ENCODE data around the gene CBX1. TPM values are rescaled to one million over a fixed set of nuclear protein-coding genes. Genes with fewer than 3 reads are reported as not detected.

Gene CBX1
- total and polyA plus RNA-seq, 7 donors, result 26.8 to 37.4 (median 32.8) TPM

DNA sequence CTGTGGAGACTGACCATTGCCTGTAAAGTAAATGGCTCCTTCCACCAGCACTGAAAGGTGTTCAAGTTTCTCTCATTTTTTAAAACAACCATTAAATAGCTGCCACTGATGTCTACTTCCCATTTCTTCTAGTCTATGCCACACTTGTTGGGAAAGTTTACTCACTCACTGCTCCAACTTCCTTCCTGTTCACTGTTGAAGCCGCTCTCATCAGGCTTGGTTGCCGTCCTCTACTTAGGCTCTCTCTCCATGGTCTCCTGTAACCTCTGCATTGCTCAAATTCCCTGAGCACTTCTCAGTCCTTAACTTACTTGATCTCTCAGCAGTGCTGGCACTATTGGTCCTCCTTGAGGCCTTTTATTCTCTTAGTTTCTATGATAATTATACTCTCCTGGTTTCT is 38.7 kb upstream of the CBX1 start:
- no peak overlapping the region for H3K4me3 ChIP-seq
- no peaks in the 10 kb centered on the region for H3K36me3 ChIP-seq
- no peaks in the 10 kb centered on the region for H3K4me1 ChIP-seq
- H3K9me3 ChIP-seq, result no peaks in the 10 kb centered on the region
- intact Hi-C loops (cut with DNase I), result loop anchor here (10.0 kb wide), 1 partner anchor 295 kb away; the partner anchor contains the start of gene SCRN2
- TF ChIP-seq POLR2A (IDR thresholded peaks at IDR 0.05), result no peak
- TF ChIP-seq EP300 (IDR thresholded peaks at IDR 0.05), result no peak
- TF ChIP-seq POLR2AphosphoS5 (IDR thresholded peaks at IDR 0.05), result no peak
- TF ChIP-seq CTCF (IDR thresholded peaks at IDR 0.05), result no peak
- WGBS, 2 donors, result 50 to 78% methylated on average over 2 of the region's 2 CpGs
- peaks cover 0 to 23% (median 8%) of the 10 kb centered on the region in 3 donors for H3K27me3 ChIP-seq
- H3K27ac ChIP-seq, result no peak overlapping the region
- no peak for DNase-seq

DNA sequence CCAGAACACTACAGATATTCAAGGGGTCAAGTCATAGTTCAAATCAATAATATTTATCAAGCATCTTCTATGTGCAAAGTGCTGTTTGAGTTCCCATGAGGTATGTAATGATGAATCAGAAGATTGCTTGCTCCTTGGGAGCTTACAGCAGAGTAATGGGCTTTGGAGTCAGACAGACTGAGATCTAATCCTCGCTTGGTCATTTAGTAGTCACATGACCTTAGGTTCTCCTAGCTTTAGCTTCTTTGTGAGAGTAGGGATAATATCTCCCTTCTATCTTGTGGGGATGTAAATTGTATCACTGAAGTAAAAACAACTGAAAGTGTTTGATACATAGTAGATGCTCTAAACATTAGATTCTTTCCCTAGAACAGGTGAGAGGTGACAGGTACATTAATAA is 36.4 kb upstream of the CBX1 start:
- H3K36me3 ChIP-seq, result no peaks in the 10 kb centered on the region
- H3K27ac ChIP-seq, result no peak overlapping the region
- no peak overlapping the region for H3K4me3 ChIP-seq
- no peak for DNase-seq
- intact Hi-C loops (cut with DNase I), result loop anchor here (10.0 kb wide), 1 partner anchor 293 kb away; the partner anchor contains the start of gene SCRN2
- peaks cover 0 to 2% (median 0%) of the 10 kb centered on the region in 3 donors for H3K27me3 ChIP-seq
- no peaks in the 10 kb centered on the region for H3K4me1 ChIP-seq
- no peaks in the 10 kb centered on the region for H3K9me3 ChIP-seq
- no peak for TF ChIP-seq POLR2A (IDR thresholded peaks at IDR 0.05)
- no peak for TF ChIP-seq POLR2AphosphoS5 (IDR thresholded peaks at IDR 0.05)
- TF ChIP-seq EP300 (IDR thresholded peaks at IDR 0.05), result no peak
- TF ChIP-seq CTCF (IDR thresholded peaks at IDR 0.05), result no peak
- 82 to 84% methylated on average over 1 of the region's 1 CpG for WGBS, 2 donors

GRCh38 chr17:48134912-48135480 is 33.7 kb upstream of the CBX1 start:
- Histone ChIP-seq H3K36me3 (no peaks in the 10 kb centered on the region), H3K9me3 (no peaks in the 10 kb centered on the region), H3K27me3 (no peaks in the 10 kb centered on the region), H3K4me1 (no peaks in the 10 kb centered on the region), H3K27ac (no peak overlapping the region), H3K4me3 (no peak overlapping the region)
- no peak for DNase-seq
- intact Hi-C loops (cut with DNase I), result loop anchor here (10.0 kb wide), 1 partner anchor 290 kb away; the partner anchor contains the start of gene SCRN2
- 84 to 86% methylated on average over 3 of the region's 3 CpGs for WGBS, 2 donors
- TF ChIP-seq POLR2AphosphoS5 (IDR thresholded peaks at IDR 0.05), result no peak

DNA sequence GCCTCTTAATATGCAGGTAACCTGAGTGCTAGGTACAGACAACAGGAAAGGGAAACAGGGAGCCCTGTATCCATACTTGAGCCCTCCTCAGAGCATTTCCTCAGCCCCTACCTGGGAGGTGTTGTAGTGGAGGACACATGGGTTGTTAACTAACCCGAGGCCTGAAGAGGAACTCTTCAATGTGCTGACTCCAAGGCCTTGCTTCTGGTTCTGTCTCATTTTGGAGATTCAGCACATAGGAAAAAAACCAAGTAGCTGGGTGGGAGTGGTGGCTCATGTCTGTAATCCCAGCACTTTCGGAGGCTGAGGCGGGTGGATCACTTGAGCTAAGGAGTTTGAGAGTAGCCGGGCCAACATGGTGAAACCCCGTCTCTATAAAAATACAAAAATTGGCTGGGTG is 31.1 kb upstream of the CBX1 start:
- 78 to 84% methylated on average over 5 of the region's 5 CpGs for WGBS, 2 donors
- H3K36me3 ChIP-seq, result no peaks in the 10 kb centered on the region

More for the DNA sequence above, 31.1 kb upstream of the CBX1 start:
- no peak for DNase-seq
- intact Hi-C loops (cut with DNase I), result loop anchor here (10.0 kb wide), 1 partner anchor 288 kb away; the partner anchor contains the start of gene SCRN2
- TF ChIP-seq CTCF (IDR thresholded peaks at IDR 0.05) (no peak), EP300 (IDR thresholded peaks at IDR 0.05) (no peak), POLR2AphosphoS5 (IDR thresholded peaks at IDR 0.05) (no peak), POLR2A (IDR thresholded peaks at IDR 0.05) (no peak)
- H3K4me3 ChIP-seq, result no peak overlapping the region
- H3K9me3 ChIP-seq, result no peaks in the 10 kb centered on the region
- no peak overlapping the region for H3K27ac ChIP-seq
- H3K27me3 ChIP-seq, result no peaks in the 10 kb centered on the region
- H3K4me1 ChIP-seq, result no peaks in the 10 kb centered on the region
